ENCODE measurements around the gene ACSM2B.
"Not testable (repeated sequence)": the region's sequence is repeated elsewhere in the genome, so short reads cannot be mapped to it uniquely, and the experiment has no call there.

ACSM2B gene

GRCh38 chr16:20568404-20568803 lies 7.8 kb downstream of the ACSM2B start:
- H3K4me3 ChIP-seq (ENCODE audit: low read depth, low read length): no peak overlapping the region
- no peak for TF ChIP-seq CTCF (IDR thresholded peaks at IDR 0.05; ENCODE audit: borderline replicate concordance, insufficient read depth, low read depth, low read length)

GRCh38 chr16:20566864-20567263 lies 9.3 kb downstream of the ACSM2B start:
- H3K4me3 ChIP-seq (ENCODE audit: low read depth, low read length): no peak overlapping the region

GRCh38 chr16:20565334-20565733 lies 10.8 kb downstream of the ACSM2B start:
- not testable (repeated sequence) for H3K4me3 ChIP-seq (ENCODE audit: low read depth, low read length)

More at GRCh38 chr16:20566864-20567263, 9.3 kb downstream of the ACSM2B start:
- no peak for TF ChIP-seq CTCF (IDR thresholded peaks at IDR 0.05; ENCODE audit: borderline replicate concordance, insufficient read depth, low read depth, low read length)

GRCh38 chr16:20564218-20564617 lies 11.9 kb downstream of the ACSM2B start:
- not testable (repeated sequence) for H3K4me3 ChIP-seq (ENCODE audit: low read depth, low read length)

- H3K4me3 ChIP-seq (ENCODE audit: low read depth, low read length): not testable (repeated sequence)
Measured at GRCh38 chr16:20555628-20556027, 20.5 kb downstream of the ACSM2B start.

- H3K4me3 ChIP-seq (ENCODE audit: low read depth, low read length): not testable (repeated sequence)
Measured at GRCh38 chr16:20554689-20555088, 21.5 kb downstream of the ACSM2B start.

- not testable (repeated sequence) for H3K4me3 ChIP-seq (ENCODE audit: low read depth, low read length)
Measured at GRCh38 chr16:20553493-20553892, 22.7 kb downstream of the ACSM2B start.

- H3K4me3 ChIP-seq (ENCODE audit: low read depth, low read length): not testable (repeated sequence)
Measured at GRCh38 chr16:20546951-20547350, 29.2 kb downstream of the ACSM2B start.

GRCh38 chr16:20546278-20546853 lies 29.8 kb downstream of the ACSM2B start:
- not testable (repeated sequence) for H3K4me3 ChIP-seq (ENCODE audit: low read depth, low read length)

GRCh38 chr16:20540603-20541316 lies 35.4 kb downstream of the ACSM2B start:
- not testable (repeated sequence) for H3K4me3 ChIP-seq (ENCODE audit: low read depth, low read length)

GRCh38 chr16:20538687-20539086 lies 37.5 kb downstream of the ACSM2B start:
- no peak overlapping the region for H3K4me3 ChIP-seq (ENCODE audit: low read depth, low read length)
- no peak for TF ChIP-seq CTCF (IDR thresholded peaks at IDR 0.05; ENCODE audit: borderline replicate concordance, insufficient read depth, low read depth, low read length)

- no peak for TF ChIP-seq CTCF (IDR thresholded peaks at IDR 0.05; ENCODE audit: borderline replicate concordance, insufficient read depth, low read depth, low read length)
- no peak overlapping the region for H3K4me3 ChIP-seq (ENCODE audit: low read depth, low read length)
Measured at GRCh38 chr16:20538181-20538580, 38.0 kb downstream of the ACSM2B start.

- H3K4me3 ChIP-seq (ENCODE audit: low read depth, low read length): not testable (repeated sequence)
Measured at GRCh38 chr16:20536669-20537068, 39.5 kb downstream of the ACSM2B start.

- H3K4me3 ChIP-seq (ENCODE audit: low read depth, low read length): not testable (repeated sequence)
Measured at GRCh38 chr16:20532284-20532792, 43.8 kb downstream of the ACSM2B start.

GRCh38 chr16:20531795-20532194 lies 44.4 kb downstream of the ACSM2B start:
- not testable (repeated sequence) for H3K4me3 ChIP-seq (ENCODE audit: low read depth, low read length)
